ENCODE measurements around the gene TLR4. TPM values are rescaled to one million over a fixed set of nuclear protein-coding genes. Genes with fewer than 3 reads are reported as not detected.

Gene TLR4
- total and polyA plus RNA-seq, 9 of the 15 experiments (the other 6 are each of a cell fraction or from before 2014, with no cell fraction given): 0.02 TPM; not detected in 8

DNA sequence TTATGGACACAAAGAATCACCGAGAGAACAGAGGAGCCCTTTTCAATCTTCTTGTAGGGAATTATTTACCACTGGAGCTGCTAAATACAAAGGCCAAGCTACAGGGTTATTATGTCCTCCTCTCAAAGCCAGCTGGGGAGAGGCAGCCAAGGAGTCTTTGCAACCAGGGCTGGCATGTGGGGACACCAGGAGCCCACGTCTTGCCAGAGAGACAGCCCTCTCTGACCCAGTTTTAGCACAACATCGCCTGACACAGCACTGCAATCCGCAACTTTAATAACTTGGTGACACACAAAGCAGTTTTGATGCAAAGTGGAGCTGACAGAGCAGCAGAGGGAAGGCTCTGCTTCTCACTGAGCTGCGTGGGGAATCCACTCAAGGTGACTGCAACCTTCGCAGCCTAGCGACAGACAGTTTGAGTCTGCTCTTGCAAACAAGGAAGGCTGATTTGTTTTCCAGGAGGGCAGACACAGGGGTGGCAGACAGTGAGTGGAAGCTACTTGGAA is 33.6 kb downstream of the TLR4 start:
- ATAC-seq: no peak
- Histone ChIP-seq H3K36me3 (ENCODE audit: control insufficient read depth, insufficient read depth, low read length) (no peaks in the 10 kb centered on the region), H3K9ac (ENCODE audit: insufficient read depth in 1 of 2, low read depth in 2 of 2, low read length in 2 of 2) (no peak overlapping the region), H3K4me2 (ENCODE audit: insufficient read depth, low read length) (no peak overlapping the region), H2AFZ (ENCODE audit: low read depth, low read length) (no peak overlapping the region), H4K20me1 (replicated peaks; ENCODE audit: control insufficient read depth, insufficient read depth, low read length) (no peaks in the 10 kb centered on the region), H3K79me2 (ENCODE audit: control insufficient read depth, insufficient read depth, low read length) (no peaks in the 10 kb centered on the region), H3K9me3 (replicated peaks; ENCODE audit: control insufficient read depth, insufficient read depth, low read depth, low read length) (no peaks in the 10 kb centered on the region), H3K27me3 (ENCODE audit: control insufficient read depth in 2 of 2, insufficient read depth in 2 of 2, low read length in 2 of 2) (no peaks in the 10 kb centered on the region), H3K27ac (ENCODE audit: extremely low read depth, low read depth, low read length) (no peak overlapping the region), H3K9me1 (ENCODE audit: control insufficient read depth, insufficient read depth, low read length) (no peaks in the 10 kb centered on the region), H3K4me3 (no peak overlapping the region), H3K4me1 (replicated peaks in 1 of 2; ENCODE audit: control insufficient read depth in 2 of 2, insufficient read depth in 2 of 2, low read length in 2 of 2) (no peaks in the 10 kb centered on the region)
- DNase-seq (ENCODE audit: extremely low read depth in 1 of 4, low spot score in 3 of 4): no peak
- in situ Hi-C loops (cut with MboI) (no loop called here), intact Hi-C loops (cut with micrococcal nuclease) (no loop called here)
- CTCF ChIA-PET (ENCODE audit: low intra/inter-chr PET ratio): no interaction called here
- TF ChIP-seq, protein P1, sequence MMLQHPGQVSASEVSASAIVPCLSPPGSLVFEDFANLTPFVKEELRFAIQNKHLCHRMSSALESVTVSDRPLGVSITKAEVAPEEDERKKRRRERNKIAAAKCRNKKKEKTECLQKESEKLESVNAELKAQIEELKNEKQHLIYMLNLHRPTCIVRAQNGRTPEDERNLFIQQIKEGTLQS (IDR thresholded peaks at IDR 0.05): no peak
- TF ChIP-seq, protein P1 (CRISPR knock-in tag; conservative IDR thresholded peaks at IDR 0.05): no peak
- no peak for TF ChIP-seq TAF1 (IDR thresholded peaks at IDR 0.05; ENCODE audit: control insufficient read depth, extremely low read depth, insufficient read depth, low read length, severe bottlenecking)
- no peak for TF ChIP-seq YY1 (IDR thresholded peaks at IDR 0.05; ENCODE audit: borderline replicate concordance in 1 of 3, control insufficient read depth in 1 of 3, extremely low read depth in 1 of 3, insufficient read depth in 3 of 3, insufficient read length in 1 of 3, insufficient replicate concordance in 2 of 3, low read depth in 1 of 3, low read length in 2 of 3)
- 0% methylated on average over 7 of the region's 7 CpGs for WGBS (ENCODE audit: insufficient coverage, low coverage, missing lambda C conversion rate)
- BruUV-seq (replicated peaks): no TSS peak
- no peak for FAIRE-seq
- POLR2A ChIA-PET: no interaction called here

All from K562 (cell line).